ENCODE data around the gene TMPRSS6.

The TMPRSS6 gene

GRCh38 chr22:37095113-37095512 lies 14.4 kb downstream of the TMPRSS6 start:
- Mint-ChIP-seq H3K4me3 (no peak overlapping the region), H3K9me3 (no peaks in the 10 kb centered on the region), H3K4me1 (peaks cover 5 to 18% of the 10 kb centered on the region in 2 donors), H3K27ac (no peak overlapping the region), H3K36me3 (no peaks in the 10 kb centered on the region), H3K27me3 (peaks cover 44 to 47% of the 10 kb centered on the region in 2 donors)
- ATAC-seq (replicated peaks) (peak in 1 of 2 donors; percentile 34), DNase-seq (no peak)

GRCh38 chr22:37094239-37094638 lies 15.3 kb downstream of the TMPRSS6 start:
- DNase-seq = no peak
- no peak overlapping the region for H3K4me3 Mint-ChIP-seq
- no peak overlapping the region for H3K27ac Mint-ChIP-seq

GRCh38 chr22:37092997-37093396 lies 16.5 kb downstream of the TMPRSS6 start:
- no peaks in the 10 kb centered on the region for H3K36me3 Mint-ChIP-seq
- no peaks in the 10 kb centered on the region for H3K9me3 Mint-ChIP-seq

More at GRCh38 chr22:37094239-37094638, 15.3 kb downstream of the TMPRSS6 start:
- no peaks in the 10 kb centered on the region for H3K9me3 Mint-ChIP-seq
- no peaks in the 10 kb centered on the region for H3K36me3 Mint-ChIP-seq
- peaks cover 39 to 40% of the 10 kb centered on the region in 2 donors for H3K27me3 Mint-ChIP-seq
- peaks cover 3 to 17% of the 10 kb centered on the region in 2 donors for H3K4me1 Mint-ChIP-seq
- ATAC-seq (replicated peaks) = no peak

GRCh38 chr22:37091994-37092393 lies 17.5 kb downstream of the TMPRSS6 start:
- H3K27ac Mint-ChIP-seq = no peak overlapping the region
- ATAC-seq (replicated peaks) (no peak), DNase-seq (no peak)
- H3K4me3 Mint-ChIP-seq = no peak overlapping the region
- H3K9me3 Mint-ChIP-seq = no peaks in the 10 kb centered on the region
- no peaks in the 10 kb centered on the region for H3K36me3 Mint-ChIP-seq
- H3K4me1 Mint-ChIP-seq = peaks cover 5 to 12% of the 10 kb centered on the region in 2 donors
- H3K27me3 Mint-ChIP-seq = peaks cover 27 to 36% of the 10 kb centered on the region in 2 donors

More at GRCh38 chr22:37092997-37093396, 16.5 kb downstream of the TMPRSS6 start:
- ATAC-seq (replicated peaks) (no peak), DNase-seq (no peak)
- Mint-ChIP-seq H3K27me3 (peaks cover 30 to 38% of the 10 kb centered on the region in 2 donors), H3K27ac (no peak overlapping the region), H3K4me1 (peaks cover 5 to 12% of the 10 kb centered on the region in 2 donors), H3K4me3 (no peak overlapping the region)

- DNase-seq = no peak
- H3K4me3 Mint-ChIP-seq = no peak overlapping the region
Observed at GRCh38 chr22:37090920-37091695, 18.4 kb downstream of the TMPRSS6 start.

GRCh38 chr22:37089434-37089833 lies 20.1 kb downstream of the TMPRSS6 start:
- Mint-ChIP-seq H3K27ac (no peak overlapping the region), H3K9me3 (no peaks in the 10 kb centered on the region), H3K4me3 (no peak overlapping the region), H3K27me3 (peaks cover 19 to 24% of the 10 kb centered on the region in 2 donors), H3K4me1 (peaks cover 1 to 2% of the 10 kb centered on the region in 2 donors), H3K36me3 (no peaks in the 10 kb centered on the region)
- DNase-seq = no peak
- no peak for ATAC-seq (replicated peaks)

More at GRCh38 chr22:37090920-37091695, 18.4 kb downstream of the TMPRSS6 start:
- H3K9me3 Mint-ChIP-seq = no peaks in the 10 kb centered on the region
- peaks cover 3 to 12% of the 10 kb centered on the region in 2 donors for H3K4me1 Mint-ChIP-seq
- H3K36me3 Mint-ChIP-seq = no peaks in the 10 kb centered on the region
- H3K27ac Mint-ChIP-seq = no peak overlapping the region
- no peak for ATAC-seq (replicated peaks)
- H3K27me3 Mint-ChIP-seq = peaks cover 19 to 29% of the 10 kb centered on the region in 2 donors

- no peak overlapping the region for H3K4me3 Mint-ChIP-seq
- H3K27me3 Mint-ChIP-seq = peaks cover 20 to 25% of the 10 kb centered on the region in 2 donors
- no peak overlapping the region for H3K27ac Mint-ChIP-seq
- H3K4me1 Mint-ChIP-seq = peaks cover 0 to 1% of the 10 kb centered on the region in 2 donors
- no peaks in the 10 kb centered on the region for H3K9me3 Mint-ChIP-seq
- DNase-seq (no peak), ATAC-seq (replicated peaks) (no peak)
- H3K36me3 Mint-ChIP-seq = no peaks in the 10 kb centered on the region
Observed at GRCh38 chr22:37088750-37089408, 20.6 kb downstream of the TMPRSS6 start.

GRCh38 chr22:37088108-37088605 lies 21.4 kb downstream of the TMPRSS6 start:
- H3K27ac Mint-ChIP-seq = no peak overlapping the region
- peaks cover 0 to 1% of the 10 kb centered on the region in 2 donors for H3K4me1 Mint-ChIP-seq
- H3K27me3 Mint-ChIP-seq = peaks cover 27 to 31% of the 10 kb centered on the region in 2 donors
- H3K36me3 Mint-ChIP-seq = no peaks in the 10 kb centered on the region
- no peak for DNase-seq
- no peaks in the 10 kb centered on the region for H3K9me3 Mint-ChIP-seq
- no peak overlapping the region for H3K4me3 Mint-ChIP-seq
- ATAC-seq (replicated peaks) = peak in 1 of 2 donors; percentile 34

- Mint-ChIP-seq H3K4me3 (no peak overlapping the region), H3K4me1 (peaks cover 0 to 1% of the 10 kb centered on the region in 2 donors), H3K9me3 (no peaks in the 10 kb centered on the region), H3K27me3 (peaks cover 22 to 27% of the 10 kb centered on the region in 2 donors), H3K36me3 (no peaks in the 10 kb centered on the region), H3K27ac (no peak overlapping the region)
- DNase-seq = no peak
- no peak for ATAC-seq (replicated peaks)
Observed at GRCh38 chr22:37086184-37086583, 23.3 kb downstream of the TMPRSS6 start.

GRCh38 chr22:37084385-37084784 lies 25.1 kb downstream of the TMPRSS6 start:
- H3K4me1 Mint-ChIP-seq = peaks cover 8 to 13% of the 10 kb centered on the region in 2 donors

GRCh38 chr22:37083914-37084313 lies 25.6 kb downstream of the TMPRSS6 start:
- DNase-seq = no peak
- Mint-ChIP-seq H3K4me3 (no peak overlapping the region), H3K9me3 (no peaks in the 10 kb centered on the region), H3K4me1 (peaks cover 12 to 17% of the 10 kb centered on the region in 2 donors), H3K27me3 (peaks cover 31 to 35% of the 10 kb centered on the region in 2 donors), H3K27ac (no peak overlapping the region), H3K36me3 (no peaks in the 10 kb centered on the region)
- no peak for ATAC-seq (replicated peaks)

More at GRCh38 chr22:37084385-37084784, 25.1 kb downstream of the TMPRSS6 start:
- Mint-ChIP-seq H3K27ac (no peak overlapping the region), H3K4me3 (no peak overlapping the region), H3K36me3 (no peaks in the 10 kb centered on the region), H3K9me3 (no peaks in the 10 kb centered on the region), H3K27me3 (peaks cover 31 to 34% of the 10 kb centered on the region in 2 donors)
- DNase-seq (no peak), ATAC-seq (replicated peaks) (no peak)

- Mint-ChIP-seq H3K27me3 (peaks cover 22 to 47% of the 10 kb centered on the region in 2 donors), H3K9me3 (no peaks in the 10 kb centered on the region), H3K4me3 (no peak overlapping the region), H3K27ac (no peak overlapping the region), H3K36me3 (no peaks in the 10 kb centered on the region), H3K4me1 (peaks cover 16 to 29% of the 10 kb centered on the region in 2 donors)
- ATAC-seq (replicated peaks) (no peak), DNase-seq (no peak)
Observed at GRCh38 chr22:37082251-37082873, 27.2 kb downstream of the TMPRSS6 start.

- no peak for DNase-seq
- Mint-ChIP-seq H3K27ac (no peak overlapping the region), H3K9me3 (no peaks in the 10 kb centered on the region), H3K36me3 (no peaks in the 10 kb centered on the region), H3K4me3 (no peak overlapping the region), H3K27me3 (peaks cover 22 to 50% of the 10 kb centered on the region in 2 donors), H3K4me1 (peaks cover 16 to 29% of the 10 kb centered on the region in 2 donors)
- no peak for ATAC-seq (replicated peaks)
Observed at GRCh38 chr22:37080838-37081237, 28.7 kb downstream of the TMPRSS6 start.

GRCh38 chr22:37080438-37080837 lies 29.1 kb downstream of the TMPRSS6 start:
- DNase-seq (no peak), ATAC-seq (replicated peaks) (no peak)
- no peaks in the 10 kb centered on the region for H3K9me3 Mint-ChIP-seq
- H3K4me3 Mint-ChIP-seq = no peak overlapping the region
- no peak overlapping the region for H3K27ac Mint-ChIP-seq
- peaks cover 16 to 29% of the 10 kb centered on the region in 2 donors for H3K4me1 Mint-ChIP-seq
- peaks cover 24 to 50% of the 10 kb centered on the region in 2 donors for H3K27me3 Mint-ChIP-seq
- no peaks in the 10 kb centered on the region for H3K36me3 Mint-ChIP-seq
